GM21576 (cell line): ENCODE measurements around the gene HAND2.

Experiments
- ATAC-seq: cut with Tn5 transposase; IDR thresholded peaks from one replicate; pipeline ENCODE4 v1.9.1; 2021; ENCODE audit warnings: mild to moderate bottlenecking, moderate library complexity; ENCODE audit not compliant: unreplicated experiment

The HAND2 gene

DNA sequence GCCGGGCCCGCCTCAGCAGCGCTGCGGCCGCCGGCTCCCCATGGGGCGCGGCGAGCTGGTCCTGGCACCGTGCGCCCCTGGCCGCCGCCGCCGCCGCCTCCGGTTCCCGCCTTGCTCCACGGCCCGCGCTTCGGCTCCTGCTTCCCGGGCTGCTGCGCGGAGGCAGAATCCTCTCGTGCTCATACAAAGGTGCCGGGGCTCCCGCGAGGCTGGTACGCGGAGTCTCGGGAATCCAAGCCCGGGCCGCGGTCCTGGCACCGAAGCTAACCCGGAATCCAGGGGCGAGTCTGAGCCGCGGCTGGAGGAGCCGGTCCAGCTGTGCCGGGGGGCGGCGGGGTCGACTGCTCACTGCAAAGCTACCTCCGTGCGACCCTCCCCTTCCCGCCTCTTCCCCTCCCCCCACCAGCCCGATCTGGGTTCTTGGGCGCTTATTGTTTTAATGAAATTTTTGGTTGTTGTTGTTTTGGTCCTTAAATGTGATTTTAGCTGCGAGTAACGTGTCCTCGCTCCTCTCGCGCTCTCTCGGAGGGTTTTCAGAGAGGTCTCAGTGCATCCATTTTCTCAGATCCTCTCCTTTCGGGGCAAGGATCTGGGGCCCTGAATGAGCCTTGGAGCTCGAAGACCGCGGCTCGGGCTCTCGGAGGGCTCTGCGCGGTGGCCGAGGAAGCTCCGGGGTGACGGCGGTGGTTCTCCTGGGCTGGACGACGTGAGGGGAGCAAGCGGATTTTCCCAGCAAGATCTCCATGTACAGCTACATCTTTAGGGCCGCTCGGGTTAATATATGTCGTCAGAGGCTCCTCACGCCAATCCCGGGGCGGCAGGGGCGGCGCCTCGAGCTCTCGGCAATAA, at the start of gene HAND2:
Gene HAND2, minus strand, starts transcription at position 753 of the 849 bp plus-strand sequence. CDS start 940 bp downstream, outside the sequence.
- no peak for ATAC-seq

DNA sequence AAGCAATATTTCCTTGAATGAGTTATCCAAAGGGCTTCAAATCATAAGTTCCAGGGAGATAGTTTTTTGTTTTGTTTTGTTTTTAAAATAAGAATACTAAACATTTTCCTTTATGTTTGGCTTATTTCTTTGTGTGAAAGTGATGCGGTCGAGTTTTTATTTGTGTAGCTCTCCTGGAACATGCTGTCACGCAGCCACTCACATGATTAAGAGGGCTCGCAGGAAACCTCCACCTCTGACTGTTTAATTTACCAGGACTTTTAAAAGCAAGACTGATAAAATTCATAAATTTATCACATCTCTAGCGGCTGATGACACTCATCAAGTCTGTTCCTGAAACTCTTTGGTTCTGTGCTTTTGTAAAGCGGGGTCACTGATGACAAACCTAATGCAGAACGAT, 48.9 kb upstream of the HAND2 start:
- ATAC-seq: no peak

DNA sequence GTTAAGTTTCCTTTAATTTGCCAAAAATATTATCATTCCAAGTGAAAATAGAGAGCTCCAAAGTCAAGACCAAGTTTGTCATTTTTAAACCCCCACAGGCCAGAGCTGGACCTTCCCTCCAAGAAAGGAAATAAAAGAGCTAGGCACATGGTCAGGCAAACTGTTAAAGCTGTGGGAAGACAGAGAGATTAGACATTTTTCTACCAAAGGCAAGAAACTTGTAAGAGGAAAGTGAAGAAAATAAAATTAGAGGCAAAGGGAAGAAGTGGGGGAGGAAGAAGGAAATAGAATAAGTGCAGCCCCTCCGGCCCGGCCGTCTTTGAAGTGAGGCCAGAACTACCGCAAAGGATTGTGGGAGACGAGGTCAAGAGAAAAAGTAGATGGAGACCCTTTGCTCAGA, 47.9 kb upstream of the HAND2 start:
- no peak for ATAC-seq

DNA sequence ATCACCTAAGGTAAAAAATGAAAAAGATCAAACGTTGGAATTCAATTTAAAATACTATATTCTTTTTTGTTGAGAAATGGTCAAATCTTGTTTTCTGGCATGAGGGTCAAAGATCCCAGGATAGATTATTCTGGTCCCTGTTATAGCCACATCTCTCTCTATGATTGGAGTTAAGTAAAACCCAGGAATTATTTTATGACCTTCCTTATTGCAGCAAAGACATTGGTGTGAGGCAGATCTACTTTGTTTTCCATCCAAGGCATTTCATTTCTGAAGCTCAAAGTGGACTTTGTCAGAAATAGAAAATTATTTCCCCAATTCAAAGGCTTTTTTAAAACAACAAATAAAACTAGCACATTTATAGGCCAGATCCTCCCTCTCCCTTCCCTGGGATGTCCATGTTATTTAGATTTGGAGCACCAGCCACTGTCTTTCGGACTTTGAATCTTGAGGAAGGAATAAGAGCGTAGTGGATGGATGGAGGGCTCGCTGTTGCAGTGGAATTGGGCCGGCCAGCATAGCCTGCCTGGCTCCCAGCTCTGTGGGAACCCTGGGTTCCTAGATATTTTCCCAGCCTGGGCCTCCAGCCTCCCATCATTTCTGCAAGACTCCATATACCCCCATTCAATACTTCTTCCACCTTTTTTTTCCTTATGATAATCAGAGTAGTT, 45.6 kb upstream of the HAND2 start:
- no peak for ATAC-seq

DNA sequence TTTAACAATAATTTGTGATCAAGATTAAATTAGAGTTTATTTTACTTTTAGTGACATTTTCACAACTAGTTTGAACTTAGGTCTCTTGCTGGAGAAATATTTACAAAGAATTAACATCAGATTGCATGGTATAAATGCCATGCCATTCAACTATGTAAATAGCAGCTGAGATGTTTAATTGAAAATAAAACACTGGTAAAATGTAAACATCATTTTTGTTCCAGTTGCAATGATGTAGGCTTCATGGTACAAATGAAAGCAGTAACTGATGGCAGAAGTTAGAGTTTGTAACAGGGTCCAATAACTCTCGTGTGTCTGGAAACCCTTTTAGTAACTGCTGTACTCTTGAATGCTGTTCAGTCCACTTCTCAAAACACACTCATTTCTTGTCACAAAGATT, 43.7 kb upstream of the HAND2 start:
- ATAC-seq: no peak

DNA sequence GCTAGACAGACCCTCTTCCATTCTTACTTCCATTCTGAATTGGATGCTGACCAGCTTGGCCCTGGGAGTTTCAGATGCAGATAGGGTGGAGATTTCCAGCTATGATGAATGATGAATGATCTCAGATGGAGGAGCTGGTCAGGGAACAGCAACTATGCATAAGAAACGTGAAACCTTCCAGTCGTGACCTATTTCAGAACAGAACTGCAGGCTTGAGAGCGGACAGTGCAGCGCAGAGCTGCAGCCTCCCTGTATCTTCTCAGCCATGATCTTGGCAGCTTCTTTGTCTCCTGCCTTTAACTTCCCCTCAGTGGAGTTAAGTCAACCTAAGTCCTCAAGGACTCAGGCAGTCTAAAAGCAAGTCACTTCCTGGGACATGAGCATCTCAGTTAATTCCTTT, 43.3 kb upstream of the HAND2 start:
- ATAC-seq: no peak

DNA sequence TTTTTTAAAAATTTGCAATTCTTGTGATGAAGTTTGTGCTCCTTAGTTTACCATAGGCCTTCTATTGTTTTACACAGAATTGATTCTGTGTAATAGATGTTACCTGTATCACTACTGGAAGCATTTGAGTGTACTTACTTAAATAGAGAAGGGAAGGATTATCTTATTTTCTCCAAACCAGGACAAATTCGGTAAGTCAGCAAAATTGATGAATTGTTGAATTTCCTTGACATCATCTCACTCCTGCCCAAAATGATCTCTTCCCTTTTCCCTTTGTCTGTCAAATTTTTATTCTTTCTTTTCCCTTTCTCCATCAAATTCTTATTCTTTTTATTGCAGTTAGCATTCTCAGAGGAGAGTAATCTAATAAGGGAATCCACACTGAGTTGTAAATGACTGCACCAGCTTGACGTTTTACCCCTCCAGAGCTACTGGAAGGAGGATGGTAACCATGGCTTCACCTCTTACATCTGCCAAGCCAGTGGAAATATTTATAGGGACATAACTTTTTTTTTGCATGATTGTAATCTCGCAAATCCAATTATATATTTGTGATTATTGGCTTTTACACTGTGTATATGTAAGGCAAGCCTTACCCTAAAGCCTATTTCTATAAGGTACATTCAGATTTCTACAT, 42.6 kb upstream of the HAND2 start:
- ATAC-seq: no peak

DNA sequence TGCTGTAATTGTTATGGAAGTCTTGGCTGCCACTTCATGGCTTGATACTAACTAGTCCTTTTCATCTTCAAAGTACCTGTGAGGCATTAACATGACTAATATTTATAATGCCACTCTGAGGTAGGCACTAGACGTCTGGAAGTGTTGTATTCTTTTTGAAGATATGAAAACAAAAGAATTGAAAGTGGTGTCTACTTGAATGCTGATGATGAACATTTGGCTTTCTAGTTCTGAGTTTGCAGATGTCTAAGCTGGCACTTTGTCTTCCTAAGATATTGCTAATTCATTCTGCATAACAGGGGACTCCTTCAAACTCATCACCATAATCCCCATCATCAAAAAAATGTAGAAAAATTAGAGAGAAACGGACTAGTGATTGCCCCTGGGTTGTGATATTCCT, 41.6 kb upstream of the HAND2 start:
- no peak for ATAC-seq

DNA sequence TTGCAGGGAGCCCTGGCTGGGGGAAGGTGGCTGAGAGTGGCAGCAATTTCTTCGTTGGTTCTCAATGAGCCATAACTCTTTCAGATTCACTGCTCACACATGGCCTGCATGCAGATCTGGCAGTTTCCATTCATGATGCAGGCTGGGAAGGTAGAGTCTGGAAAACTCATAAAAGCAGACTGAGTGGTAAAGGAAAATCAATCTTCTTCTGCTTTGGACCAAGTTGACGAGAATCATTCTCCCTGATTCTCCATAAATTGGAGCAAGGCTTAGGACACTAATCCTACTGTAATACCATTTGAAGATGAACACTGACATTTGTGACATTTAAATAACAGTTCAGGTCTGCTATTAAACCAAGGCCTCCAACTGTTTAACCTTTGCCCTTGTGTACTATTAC, 35.3 kb upstream of the HAND2 start:
- no peak for ATAC-seq

DNA sequence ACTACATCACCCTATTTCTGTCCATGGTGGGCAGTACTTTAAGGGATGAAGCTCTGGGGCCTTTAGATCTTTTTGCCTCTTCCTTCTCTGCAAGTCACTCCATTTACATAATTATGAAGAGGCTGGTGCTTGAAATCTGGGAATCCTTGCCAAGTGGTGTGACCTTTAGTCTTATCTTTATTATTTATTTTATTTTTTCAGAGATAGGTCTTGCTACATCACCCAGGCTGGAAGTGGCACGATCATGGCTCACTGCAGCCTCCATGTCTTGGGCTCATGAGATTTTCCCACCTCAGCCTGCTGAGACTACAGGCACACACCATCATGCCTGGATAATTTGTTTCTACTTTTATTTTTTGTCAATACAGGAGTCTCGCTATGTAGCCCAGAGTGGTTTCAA, 34.4 kb upstream of the HAND2 start:
- no peak for ATAC-seq

DNA sequence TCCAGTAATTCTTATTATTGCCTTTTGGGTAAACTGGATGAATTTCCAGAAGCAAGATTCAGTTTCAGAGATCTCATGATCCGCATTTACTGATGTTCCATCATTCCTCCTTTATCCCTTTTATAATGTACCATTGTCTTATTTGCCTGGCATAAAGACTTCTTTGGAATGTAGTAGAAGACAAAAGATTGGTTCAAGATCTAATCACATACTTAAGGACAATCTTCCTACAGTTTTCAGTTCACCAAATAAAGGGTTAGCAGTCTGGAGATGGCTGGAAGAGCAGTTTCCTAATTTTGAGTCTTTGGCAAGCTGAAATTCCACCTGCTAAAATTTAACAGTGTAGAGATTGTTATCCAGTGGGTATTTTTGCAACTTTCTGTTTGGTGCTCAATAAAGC, 30.9 kb upstream of the HAND2 start:
- no peak for ATAC-seq

DNA sequence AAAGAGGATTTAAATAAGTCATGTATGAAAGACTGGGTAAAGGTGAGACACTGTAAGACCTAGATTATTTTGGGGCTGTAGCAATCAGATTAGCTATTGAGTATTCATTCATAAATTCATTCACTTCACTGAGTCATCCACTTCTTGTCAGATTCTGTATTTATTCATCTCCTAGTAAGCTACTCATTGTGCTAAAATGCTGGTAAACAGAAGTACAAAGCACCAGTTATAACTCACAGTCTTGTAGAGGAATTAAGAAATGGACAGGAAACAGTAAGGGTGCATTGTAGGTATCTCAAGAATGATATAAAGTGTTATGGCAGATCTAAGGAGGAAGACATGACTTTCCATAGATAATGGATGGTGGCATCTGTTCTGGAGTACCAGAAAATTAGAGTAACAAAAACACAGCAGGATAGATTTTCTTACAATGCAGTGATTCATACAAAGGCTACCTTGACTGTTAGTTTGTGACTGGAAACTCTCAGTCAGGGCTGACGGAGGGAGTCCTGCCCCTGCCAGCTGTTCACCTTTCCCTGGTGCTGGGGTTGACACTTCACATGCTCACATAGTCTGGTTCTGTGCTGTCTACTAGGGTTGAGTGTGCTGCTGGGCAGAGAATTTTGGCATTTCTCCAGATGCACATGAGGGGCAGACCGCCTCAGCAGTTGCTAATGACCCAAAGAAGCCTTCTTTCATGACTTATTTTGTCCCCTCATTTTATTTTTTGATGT, 26.5 kb upstream of the HAND2 start:
- ATAC-seq: no peak

DNA sequence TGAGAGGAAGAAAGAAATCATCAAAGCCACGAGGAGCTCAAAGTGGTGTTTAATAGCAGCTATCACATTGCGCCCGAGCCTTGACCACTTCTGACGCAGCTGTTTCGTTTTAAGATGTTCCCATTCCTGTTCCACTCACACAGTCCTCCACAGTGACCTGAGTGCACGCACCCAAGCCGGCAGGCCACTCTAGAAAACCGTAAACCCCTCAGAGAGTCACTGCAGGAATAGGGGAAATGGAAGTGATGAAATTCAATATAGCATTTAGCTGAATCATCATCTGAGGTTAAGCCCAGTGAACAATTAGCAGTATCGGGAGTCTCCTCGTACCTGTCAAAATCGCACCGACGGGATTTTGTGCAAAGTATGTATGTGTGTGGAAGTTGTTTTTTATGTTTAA, 17.9 kb upstream of the HAND2 start:
- ATAC-seq: no peak

DNA sequence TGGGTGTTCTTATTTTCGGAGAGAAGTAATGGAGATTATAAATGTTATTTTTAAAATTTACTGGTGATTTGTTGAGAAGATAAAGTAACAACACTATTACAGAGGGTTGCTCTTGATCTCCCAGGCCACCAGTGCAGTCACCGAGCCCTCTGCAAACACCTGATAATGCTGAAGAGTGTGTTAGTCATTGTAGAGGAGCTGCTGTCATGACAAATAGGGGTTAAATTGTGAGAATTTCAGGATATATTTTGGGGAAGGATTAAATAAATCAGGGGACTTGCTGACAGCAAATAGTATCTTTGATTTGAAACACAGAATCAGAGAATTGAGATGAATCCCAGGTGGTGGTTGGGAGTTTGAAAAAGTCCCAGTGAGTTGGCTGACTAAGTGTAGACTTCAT, 16.7 kb upstream of the HAND2 start:
- no peak for ATAC-seq

DNA sequence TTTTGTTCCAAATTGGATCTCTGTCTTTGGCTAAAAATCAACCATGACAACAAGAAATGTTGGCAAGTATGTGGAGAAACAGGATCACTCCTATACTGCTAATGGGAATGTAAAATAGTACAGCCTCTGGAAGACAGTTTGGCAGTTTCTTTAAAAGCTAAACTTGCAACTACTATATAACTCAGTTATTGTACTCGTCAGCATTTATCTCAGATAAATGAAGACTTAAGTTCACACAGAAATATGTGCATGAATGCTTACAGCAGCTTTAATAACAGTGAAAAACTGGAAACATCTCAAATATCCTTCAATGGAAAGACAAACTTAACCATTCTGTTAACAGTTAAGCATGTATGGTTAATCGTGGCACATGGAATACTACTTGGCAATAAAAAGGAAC, 15.4 kb upstream of the HAND2 start:
- no peak for ATAC-seq

DNA sequence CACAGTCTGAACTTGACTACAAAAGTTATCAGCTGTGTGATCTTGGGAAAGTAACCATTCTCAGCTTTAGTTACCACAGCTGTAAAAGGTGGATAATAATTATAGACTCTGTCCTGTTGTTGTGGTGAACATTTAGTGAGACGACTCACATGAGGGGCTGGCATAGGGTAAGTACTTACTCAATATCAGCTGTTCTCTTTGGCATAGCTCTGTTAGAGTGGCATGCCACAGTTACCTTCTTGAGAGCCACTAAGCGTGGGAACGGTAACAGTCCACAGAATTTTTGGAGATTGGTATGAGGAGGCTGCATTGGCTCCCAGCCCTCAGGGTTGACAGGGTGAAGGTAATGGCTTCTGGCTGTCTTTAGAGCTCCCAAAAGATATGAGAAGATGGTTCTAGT, 13.2 kb upstream of the HAND2 start:
- ATAC-seq: no peak

DNA sequence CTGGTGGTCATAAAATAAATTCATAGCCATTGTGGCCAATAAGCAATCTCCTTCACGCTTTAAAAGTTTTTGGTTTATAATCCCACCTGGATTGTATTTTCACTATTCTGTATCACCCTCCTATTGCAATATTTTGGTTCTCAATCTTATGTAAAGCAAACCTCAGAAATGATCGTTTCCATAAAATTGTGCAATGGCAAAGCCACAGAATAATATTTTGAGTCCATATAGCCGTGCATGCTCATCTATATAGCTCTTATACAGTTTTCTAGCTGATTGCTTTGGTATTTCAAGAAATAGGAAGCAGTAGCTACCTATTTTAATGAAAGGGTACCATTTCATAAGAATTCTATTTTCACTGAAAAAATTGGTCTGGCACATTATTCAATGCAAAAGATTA, 10.0 kb upstream of the HAND2 start:
- no peak for ATAC-seq

DNA sequence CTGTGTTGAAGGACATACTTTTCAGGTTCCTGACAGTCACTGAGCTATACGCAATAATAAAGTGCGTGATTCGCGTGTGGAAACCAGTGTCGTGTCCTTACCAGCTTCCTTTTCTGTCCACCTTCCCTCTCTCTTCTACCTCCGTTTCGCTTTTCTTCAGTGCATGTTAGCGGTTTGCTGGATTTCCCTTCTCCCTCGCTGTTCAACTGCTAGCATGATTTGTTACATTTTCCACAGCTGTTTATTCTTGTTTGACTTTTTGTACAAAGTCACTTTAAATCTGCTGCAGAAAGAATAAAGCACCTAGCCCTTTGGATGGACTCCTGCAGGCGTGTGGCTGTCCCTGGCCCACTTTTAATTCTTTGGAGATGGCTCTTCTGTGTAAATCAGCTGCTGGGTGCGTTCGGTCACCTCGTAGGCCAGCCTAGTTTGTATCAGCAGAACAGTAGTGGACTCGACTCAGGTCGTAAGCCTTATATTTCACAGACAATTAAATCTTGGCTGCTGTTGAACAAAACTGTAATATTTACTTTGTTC, 8.9 kb upstream of the HAND2 start:
- ATAC-seq: no peak

DNA sequence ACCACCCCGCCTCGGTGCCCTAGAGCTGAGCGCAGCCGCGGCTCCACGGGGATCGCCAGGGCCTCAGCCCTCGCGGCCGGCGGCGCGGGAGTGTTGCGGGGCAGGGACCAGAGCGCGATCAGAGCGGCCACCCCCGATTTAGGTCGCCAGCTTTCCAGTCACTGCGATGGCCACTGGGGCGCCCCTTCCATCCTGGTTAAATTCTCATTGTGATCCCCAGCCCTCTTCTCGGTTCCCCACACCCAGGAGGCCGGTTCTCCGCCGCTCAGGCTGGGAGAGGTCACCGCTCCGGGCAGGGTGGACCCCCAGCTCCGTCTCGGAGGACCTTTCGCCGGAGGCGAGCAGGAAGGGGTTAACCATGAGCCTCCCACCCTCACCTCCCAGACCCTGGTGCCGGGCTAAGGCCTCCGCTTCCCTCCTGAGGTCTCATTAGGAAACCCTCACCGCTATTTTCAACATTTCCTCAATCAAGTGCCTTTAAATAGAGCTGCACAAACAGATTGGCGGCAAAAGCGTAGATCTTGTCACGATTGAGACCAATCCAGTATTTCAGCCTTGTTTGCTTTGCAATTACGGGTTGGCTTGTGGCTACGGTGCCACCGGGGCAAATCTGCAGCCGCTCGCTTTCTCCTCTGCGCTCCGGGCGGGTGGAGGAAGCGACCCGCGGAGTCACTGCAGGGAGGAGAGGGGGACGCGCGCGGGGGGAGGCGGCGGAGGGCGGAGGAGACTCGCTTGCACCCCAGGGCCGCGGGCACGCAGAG, 8.3 kb upstream of the HAND2 start:
- no peak for ATAC-seq

DNA sequence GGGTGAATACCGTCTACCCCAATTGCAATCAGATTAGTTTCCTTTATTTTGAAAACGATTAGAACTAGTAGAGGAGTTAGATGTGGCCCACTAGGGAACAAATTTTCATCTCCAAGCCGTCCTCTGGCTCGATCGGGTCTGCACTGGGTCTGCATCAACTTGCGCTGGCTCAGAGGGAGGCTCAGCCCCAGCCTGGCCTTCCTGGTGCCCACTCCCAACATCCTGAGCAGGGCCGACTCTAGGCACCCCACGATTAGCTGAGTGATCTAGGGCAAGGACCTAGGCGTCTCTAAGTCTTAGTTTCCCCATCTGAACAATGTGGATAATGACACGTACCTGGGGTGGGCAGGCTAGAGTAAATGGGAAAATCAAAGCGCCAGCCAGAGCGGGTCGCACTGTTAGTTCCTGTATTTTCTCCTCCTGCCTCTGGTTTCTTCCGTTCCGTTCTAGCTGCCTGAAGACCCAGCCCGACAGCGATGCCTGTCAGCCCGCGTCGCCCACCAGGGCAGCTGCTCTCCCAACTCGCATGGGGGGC, 7.7 kb upstream of the HAND2 start:
- no peak for ATAC-seq
